Activated CD4-positive, alpha-beta T cell treated with anti-CD3 and anti-CD28 coated beads, Interleukin-2, amount 50 U/mL, for 4 hours (primary cell): ENCODE measurements around the gene EEF2K.

Experiments used
- DNase-seq, 2 experiments: peaks; one replicate each; pipeline ENCODE4 v3.0.0-alpha.2; 2020

The EEF2K gene

DNA sequence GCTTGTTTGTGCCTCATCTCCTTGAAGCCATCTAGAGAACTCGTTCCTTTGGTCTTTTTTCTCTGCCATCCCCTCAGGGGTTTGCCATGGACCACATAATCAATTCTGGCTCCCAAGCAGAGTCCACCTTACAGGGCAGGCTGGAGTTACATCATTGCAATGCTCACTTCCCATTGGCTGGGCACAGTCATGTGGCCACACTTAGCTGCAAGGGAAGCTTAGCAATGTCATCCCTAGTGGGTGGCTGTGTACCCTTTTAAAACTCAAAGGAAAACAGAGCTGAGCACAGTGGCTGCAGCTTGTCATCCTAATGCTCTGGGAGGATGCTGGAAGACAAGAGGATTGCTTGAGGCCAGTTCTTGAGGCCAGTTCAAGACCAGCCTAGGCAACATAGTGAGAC lies 49.3 kb downstream of the EEF2K start:
- DNase-seq = no peak

- no peak for DNase-seq
Observed at GRCh38 chr16:22257440-22257839, 51.4 kb downstream of the EEF2K start.

DNA sequence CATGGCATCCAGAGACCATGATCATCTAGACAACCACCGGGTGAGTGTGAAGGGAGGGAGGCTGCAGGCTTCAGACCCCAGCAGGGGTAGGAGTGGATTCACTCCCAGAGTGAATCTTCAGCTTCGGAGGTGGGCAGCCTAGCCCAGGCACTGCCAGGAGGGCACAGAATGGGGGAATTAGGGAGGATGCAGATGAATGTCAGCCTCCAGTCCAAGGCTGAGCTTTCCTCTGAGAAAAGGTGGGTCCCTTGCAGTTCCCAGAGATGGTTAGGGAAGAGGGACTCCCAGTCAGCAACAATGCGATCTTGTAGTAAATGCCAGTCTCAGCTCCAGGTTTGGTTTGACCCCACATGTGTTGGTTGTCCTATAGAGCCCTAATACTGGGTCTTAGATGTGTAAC lies 54.4 kb downstream of the EEF2K start:
- DNase-seq = no peak

DNA sequence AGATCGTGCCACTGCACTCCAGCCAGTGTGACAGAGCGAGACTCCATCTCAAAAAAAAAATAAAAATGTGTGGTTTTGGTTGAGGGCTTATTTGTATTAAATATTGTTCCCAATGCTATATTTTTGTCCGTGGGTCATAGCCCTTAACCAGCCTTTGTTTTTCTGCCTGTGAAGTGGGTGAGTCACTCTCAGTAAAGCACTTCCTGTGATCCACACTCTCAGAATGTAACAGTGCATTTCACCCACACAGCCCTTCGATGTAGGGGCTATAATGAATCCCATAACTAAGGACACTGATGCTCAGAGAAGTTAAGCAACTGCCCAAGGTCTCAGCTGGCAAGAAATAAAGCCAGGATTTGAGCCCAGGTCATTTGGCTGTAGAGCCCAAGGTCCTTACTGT lies 56.4 kb downstream of the EEF2K start:
- no peak for DNase-seq

DNA sequence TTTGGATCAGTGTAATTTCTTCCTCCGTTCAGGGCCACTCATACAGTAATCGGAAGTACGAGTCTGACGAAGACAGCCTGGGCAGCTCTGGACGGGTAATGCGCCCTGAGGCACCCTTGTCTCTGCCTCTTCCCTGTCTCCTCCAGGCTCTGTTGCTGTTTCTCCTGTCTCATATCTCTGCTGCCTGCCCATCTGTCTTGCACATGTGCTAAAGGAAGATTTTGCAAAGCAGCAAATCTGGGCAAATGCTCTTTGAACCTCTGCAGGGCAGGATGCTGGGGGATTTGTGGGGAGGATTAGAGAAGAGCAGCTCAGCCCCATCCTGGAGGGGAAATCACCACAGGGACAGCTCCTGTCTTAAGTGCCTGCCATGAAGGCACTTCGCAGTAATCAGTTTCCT lies 58.7 kb downstream of the EEF2K start:
- DNase-seq = no peak

- no peak for DNase-seq
Observed at GRCh38 chr16:22265351-22265750, 59.3 kb downstream of the EEF2K start.

GRCh38 chr16:22266546-22266945 lies 60.5 kb downstream of the EEF2K start:
- DNase-seq = no peak

DNA sequence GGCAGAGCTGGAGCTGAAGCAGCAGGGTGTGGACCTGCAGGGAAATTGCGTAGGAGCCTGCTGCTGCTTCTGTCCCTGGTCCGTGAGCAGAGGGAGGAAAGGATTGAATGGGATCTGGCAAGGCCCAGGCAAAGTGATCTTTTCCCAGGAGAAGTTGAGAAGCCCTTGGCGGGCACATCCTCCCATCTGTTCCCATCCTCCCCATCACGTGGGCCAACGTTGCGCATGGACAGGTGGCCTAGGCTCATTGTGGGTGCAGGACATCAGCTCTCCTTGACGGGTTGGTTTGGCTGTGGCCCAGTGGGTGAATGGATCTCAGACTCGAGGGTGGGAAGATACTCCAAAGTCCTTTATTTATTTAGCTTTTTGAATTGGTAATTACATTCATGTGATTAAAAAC lies 61.7 kb downstream of the EEF2K start:
- DNase-seq = no peak

GRCh38 chr16:22270525-22270924 lies 64.4 kb downstream of the EEF2K start:
- no peak for DNase-seq

DNA sequence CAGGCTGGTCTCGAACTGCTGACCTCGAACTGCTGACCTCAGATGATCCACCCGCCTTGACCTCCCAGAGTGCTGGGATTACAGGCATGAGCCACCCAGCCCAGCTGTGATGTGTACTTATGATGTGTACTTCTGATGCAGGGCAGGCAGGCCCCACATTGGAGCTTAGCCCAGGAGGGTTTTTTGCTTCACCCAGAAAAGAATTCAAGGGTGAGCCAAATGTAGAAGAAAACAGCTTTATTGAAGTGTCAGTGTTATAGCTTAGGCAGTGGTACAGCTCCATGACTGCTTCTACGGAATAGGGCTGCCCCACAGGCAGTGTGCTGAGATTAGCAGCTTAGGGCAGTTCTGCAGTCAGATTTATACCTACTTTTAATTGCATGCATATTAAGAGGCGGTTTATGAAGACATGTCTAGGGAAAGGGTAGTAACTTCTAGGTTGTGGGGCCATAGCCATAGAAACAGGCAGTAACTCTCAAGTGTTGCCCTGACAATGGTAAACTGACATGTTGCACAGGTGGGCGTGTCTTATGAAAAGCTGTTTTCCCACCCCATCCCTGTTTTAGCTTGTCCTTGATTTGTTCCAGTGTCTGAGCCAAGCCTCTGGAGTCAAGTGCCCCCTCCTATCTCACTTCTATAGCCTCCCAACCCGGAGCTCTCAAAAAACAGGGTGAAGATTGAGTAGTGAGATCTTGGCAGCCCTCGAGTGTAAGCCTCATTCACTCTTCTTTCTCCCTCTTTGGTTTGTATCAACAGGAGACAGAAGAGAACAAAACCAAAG lies 67.0 kb downstream of the EEF2K start:
- no peak for DNase-seq

- DNase-seq = no peak
Observed at GRCh38 chr16:22274916-22275315, 68.8 kb downstream of the EEF2K start.

- no peak for DNase-seq
Observed at GRCh38 chr16:22278441-22279230, 72.6 kb downstream of the EEF2K start.

DNA sequence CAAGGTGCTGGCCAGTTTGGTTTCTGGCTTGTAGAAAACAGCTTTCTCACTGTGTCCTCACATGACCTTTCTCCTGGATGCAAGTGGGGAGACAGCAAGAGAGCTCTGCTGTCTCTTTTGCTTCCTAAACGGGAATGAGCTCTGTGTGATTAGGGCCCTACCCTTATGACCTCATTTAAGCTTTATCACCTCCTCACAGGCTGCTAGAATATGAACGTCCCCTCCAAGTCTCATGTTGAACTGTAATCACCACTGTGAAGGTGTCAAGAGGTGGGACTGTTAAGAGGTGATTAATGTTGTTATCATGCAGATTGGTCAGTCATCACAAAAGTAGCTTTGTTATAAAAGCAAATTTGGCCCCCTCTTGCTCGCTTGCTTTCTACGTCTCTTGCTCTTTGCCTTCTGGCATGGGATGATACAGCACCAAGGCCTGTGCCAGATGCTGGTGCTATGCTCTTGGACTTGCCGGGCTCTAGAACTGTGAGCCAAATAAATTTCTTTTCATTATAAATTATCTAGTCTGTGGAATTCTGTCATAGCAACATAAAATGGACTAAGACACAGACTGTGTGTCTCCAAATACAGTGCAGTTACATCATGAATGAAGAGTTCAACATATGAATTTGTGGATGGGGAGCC lies 76.3 kb downstream of the EEF2K start:
- DNase-seq = no peak

DNA sequence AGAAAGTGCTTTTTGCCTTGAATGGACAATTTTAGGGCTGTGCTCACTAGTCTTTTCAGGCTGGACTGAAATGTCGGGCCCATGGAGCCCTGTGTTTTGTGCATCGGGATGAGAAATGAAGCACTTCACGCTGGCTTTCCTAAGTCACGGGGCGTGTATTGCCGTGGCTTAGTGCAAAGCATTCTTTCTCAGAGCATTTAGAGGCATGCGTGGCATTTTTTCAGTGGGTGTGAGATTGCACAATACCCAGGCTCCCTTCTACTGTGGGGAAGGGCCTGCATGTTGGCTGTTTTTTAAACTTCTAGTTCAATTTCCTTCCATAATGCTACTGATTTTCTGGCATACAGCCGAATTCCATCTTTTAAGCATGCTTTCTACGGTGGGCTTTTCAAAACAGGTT lies 78.6 kb downstream of the EEF2K start:
- no peak for DNase-seq

DNA sequence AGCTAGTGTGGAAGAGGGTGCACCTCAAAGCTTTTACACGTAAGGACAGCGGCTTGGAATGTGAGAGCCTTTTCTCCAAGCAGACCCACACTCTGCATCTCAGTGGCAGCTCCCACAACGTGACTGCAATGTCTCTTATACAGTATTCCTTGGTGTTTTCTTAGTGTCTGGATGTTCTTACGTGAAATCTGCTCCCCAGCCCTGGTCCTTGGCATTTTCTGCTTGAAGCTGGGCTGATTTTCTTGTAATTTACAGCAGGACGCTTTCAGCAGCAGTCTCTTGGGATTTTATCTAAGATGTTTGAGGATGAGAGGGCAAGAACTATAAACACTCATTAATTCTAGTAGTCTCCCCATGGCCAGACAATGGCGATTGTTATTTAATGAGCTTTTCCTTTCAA lies 79.0 kb downstream of the EEF2K start:
- no peak for DNase-seq

DNA sequence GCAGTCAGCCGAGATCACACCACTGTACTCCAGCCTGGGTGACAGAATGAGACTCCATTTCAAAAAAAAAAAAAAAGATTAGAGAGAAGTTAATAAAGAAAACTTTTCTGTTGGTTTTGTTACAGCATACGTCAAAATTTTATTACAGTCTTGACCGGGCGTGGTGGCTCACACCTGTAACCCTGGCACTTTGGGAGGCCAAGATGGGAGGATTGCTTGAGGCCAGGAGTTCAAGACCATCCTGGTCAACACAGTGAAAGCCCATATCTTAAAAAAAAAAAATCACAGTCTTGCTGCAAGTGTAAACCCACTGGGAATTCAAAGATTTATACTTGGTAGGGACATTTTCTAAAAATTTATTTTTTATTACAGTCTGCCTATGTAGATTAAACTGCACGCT lies 84.9 kb downstream of the EEF2K start:
- DNase-seq = no peak

GRCh38 chr16:22291860-22292318 lies 85.8 kb downstream of the EEF2K start:
- no peak for DNase-seq

DNA sequence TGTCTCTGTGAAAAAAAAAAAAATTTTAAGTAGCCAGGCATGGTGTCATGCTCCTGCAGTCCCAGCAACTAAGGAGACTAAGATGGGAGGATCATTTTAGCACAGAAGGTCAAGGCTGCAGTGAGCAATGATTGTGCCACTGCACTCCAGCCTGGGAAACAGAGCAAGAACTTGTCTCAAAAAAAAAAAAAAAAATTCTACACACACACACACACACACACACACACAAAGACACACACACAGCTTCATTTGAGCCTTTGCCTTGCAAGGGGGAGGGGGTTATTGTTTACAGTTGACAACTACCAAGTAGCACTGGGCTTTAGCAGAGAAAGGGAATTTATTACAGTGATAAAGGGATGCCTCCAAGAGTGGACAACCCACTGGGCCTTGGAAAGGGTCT lies 86.2 kb downstream of the EEF2K start:
- no peak for DNase-seq

DNA sequence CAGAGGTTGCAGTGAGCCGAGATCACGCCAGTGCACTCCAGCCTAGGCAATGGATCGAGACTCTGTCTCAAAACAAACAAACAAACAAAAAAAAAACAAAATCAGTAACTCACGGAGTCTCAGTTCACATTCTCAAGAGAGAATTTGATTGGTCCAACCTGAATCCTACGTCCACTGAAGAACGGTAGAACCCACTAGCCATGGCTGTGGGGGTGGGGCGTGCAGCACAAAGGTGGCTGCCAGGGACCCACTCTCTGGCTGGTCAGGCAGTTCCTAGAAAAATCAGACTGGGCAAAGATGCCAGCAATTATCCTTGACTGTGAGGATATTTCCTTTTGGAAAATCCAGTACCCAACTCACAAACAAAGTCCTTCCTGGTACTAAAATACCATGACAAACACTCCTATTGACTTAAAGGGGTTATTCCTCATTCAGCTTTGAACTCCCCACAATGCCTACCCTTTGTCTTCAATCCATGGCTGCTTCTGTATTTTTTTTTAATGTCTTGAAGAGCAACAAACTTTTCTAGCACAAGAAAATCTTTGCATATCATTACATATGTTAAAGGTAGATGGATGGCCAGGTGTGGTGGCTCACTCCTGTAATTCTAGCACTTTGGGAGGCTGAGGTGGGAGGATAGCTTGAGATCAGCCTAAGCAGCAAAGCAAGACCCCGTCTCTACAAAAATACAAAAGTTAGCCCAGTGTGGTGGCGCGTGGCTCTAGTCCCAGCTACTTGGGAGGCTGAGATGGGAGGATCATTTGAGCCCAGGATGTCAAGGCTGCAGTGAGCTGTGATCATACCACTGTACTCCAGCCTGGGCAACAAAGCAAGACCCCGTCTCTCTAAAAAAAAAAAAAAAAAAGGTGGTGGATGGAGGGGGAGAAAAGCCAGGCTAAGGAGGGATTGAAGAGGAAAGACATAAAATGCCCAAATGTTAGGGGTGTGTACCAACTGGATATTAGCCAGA lies 87.3 kb downstream of the EEF2K start:
- DNase-seq = no peak

GRCh38 chr16:22296225-22297113 lies 90.4 kb downstream of the EEF2K start:
- no peak for DNase-seq

GRCh38 chr16:22297114-22297870 lies 91.2 kb downstream of the EEF2K start, which contains the start of gene POLR3E:
Gene POLR3E (plus strand): TSS chr16:22297409. CDS start chr16:22302969, 5,560 bp downstream.
- peak; percentile 99 for DNase-seq
